HG03571 (cell line): ENCODE data around the gene OR51V1.
"Not testable (repeated sequence)": the region's sequence is repeated elsewhere in the genome, so short reads cannot be mapped to it uniquely, and the experiment has no call there.

Source experiments
- ATAC-seq: cut with Tn5 transposase; IDR thresholded peaks from one replicate; pipeline ENCODE4 v1.9.1; 2021; ENCODE audit not compliant: unreplicated experiment

Gene OR51V1

DNA sequence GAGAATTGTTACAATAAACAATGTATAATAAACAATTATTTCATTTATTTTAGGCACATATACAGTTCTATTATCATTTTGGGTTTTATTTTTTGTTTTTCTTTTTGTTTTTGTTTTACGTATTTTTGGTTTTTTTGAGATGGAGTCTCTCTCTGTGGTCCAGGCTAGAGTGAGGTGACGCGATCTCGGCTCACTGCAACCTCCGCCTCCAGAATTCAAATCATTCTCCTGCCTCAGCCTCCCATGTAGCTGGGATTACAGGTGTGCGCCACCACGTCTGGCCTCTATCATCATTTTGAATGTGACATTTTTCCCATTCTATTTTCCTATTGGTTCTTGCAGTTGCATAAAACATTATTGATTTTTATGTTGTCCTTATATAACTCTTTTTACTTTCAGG is 25.5 kb downstream of the OR51V1 start:
- no peak for ATAC-seq

DNA sequence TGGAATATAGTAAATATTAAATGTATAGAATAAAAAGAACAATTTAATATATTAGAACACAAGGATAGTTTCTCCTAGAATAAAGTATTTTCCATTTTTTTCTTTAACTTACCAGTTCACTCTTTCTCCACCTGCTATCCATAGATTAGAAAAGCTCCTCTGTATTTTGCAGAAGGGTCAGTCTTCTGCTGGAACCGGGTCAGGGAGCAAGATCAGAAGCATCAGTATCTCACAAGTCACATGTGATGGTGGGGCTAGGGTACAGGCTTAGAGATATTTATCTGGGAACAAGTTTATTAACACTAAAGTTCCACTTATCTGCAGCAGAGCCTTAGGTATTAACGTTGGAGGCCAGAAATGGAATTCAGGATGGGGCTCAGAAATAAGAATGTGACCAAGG is 28.6 kb downstream of the OR51V1 start:
- no peak for ATAC-seq

DNA sequence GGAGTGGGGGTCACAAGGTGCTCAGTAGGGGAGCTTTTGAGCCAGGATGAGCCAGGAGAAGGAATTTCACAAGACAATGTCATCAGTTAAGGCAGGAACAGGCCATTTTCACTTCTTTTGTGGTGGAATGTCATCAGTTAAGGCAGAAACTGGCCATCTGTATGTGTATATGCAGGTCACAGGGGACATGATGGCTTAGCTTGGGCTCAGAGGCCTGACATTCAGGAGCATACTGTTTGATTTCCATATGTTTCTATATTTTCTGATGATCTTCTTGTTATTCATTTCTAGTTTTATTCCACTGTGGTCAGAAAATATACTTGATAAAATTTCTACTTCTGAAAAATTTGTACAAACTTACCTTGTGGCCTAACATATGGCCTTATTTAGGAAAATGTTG is 34.6 kb downstream of the OR51V1 start:
- ATAC-seq, result not testable (repeated sequence)

DNA sequence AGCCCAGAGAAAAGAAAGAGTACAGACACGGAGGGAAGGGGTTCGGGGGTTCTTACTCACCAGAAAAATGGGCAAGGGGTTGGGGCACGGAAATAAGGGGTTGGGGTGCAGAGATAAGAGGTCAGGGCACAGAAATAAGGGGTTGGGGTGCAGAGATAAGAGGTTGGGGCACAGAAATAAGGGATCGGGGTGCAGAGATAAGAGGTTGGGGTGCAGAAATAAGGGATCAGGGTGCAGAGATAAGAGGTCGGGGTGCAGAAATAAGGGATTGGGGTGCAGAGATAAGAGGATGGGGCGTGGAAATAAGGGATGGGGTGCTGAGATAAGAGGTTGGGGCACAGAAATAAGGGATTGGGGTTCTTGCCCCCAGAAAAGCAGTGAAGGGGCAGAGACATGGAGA is 35.7 kb downstream of the OR51V1 start:
- ATAC-seq, result not testable (repeated sequence)

DNA sequence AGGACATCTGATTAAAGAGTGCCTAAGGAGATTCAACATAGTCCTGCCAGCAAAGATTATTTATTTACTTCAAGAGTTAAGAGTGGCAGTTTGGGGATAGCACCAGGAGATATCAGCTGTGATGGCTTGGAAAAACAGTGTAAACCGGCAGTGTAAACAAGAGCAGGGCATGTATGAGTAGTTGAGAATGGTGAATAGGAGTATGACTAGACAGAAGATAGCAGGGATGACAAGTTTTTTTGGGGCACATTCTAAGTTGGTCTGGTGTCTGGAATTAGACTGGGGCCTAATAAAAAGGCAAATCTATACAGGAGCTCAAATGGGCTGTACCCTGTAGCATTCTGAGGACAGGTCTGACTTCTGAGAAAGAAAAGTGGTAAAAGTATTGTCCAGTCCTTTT is 39.4 kb downstream of the OR51V1 start:
- not testable (repeated sequence) for ATAC-seq

DNA sequence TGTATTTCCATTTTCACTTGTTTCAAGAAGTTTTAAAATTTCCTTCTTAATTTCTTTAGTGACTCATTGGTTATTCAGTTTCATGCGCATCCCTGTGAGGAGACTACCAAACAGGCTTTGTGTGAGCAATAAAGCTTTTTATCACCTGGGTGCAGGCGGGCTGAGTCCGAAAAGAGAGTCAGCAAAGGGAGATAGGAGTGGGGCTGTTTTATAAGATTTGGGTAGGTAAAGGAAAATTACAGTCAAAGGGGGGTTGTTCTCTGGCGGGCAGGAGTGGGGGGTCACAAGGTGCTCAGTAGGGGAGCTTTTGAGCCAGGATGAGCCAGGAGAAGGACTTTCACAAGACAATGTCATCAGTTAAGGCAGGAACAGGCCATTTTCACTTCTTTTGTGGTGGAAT is 40.3 kb downstream of the OR51V1 start:
- ATAC-seq, result not testable (repeated sequence)

DNA sequence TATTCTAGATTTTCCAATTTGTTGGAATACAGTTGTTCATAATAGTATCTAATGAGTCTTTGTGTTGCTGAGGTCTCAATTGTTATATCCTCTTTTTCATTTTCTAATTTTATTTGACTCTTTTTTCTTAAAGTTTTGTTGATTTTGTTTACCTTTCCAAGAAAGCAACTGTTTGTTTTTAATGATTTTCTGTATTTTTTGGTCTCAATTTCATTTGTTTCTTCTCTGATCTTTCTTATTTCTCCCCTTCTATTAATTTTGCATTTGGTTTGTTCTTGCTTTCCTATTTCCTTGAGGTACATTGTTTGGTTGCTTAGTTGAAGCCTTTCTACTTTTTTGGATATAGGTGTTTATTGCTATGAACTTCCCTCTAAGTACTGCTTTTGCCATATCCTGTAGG is 40.7 kb downstream of the OR51V1 start:
- ATAC-seq, result no peak

DNA sequence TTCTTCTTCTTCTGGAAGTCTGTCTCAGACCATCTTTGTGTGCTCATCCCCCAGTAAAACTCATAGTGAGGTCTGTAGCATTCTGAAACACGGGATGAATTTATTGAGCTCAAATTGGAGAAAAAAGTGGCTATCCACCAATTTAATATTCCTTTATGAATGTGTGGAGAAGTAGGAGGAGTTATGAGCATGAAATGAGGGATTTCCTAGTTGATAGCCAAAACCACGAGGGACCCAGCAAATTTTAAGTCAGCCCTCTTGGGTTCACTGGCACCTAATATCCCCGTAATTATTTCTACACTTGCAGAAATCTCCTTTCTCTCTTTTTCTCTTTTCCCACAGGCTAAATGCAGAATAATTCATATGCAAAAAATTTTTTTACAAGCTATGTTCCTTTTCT is 45.8 kb downstream of the OR51V1 start, which contains the start of gene OR52A1:
TSS of gene OR52A1 (minus strand) at position 101 of the 400 bp plus-strand sequence. CDS start 2,388 bp downstream, outside the sequence.
- no peak for ATAC-seq

DNA sequence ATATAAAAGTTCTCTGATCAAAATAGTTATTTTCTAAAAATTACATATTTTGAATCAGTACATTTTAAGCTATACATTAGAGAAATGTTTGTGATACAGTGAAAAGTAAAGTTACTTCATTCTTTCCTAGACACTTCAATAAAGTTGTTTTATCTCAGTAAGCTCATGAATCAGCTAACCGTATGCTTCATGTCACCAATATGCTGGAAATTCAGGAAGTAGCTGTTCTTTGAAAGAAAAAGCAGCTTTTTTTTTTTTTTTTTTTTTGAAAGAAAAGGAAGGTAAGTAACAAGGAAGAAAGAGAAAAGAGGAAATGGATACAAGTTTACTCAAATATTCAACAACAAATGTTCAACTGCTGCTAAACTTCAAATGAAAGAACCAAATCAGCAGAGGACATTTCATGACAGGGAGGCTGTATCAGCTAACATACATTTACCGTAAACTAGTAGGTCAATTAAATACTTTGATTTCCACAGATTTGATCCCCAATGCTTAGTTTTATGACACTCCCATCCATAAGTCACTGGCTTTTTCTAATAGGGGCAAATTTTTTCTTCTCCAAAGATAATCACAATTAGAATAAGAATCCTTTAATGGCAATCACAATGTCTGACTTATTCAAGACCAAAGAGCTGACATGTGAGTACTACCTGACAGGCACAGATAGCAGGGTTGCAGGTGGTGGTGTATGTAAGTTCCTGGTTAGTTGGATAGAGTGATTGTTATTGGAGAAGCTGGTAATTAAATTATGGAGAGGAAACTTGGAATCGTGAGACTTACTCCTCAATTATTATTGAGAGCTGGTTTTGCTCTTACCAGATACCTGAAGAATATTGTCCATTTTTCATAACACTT is 46.7 kb downstream of the OR51V1 start:
- ATAC-seq, result no peak

DNA sequence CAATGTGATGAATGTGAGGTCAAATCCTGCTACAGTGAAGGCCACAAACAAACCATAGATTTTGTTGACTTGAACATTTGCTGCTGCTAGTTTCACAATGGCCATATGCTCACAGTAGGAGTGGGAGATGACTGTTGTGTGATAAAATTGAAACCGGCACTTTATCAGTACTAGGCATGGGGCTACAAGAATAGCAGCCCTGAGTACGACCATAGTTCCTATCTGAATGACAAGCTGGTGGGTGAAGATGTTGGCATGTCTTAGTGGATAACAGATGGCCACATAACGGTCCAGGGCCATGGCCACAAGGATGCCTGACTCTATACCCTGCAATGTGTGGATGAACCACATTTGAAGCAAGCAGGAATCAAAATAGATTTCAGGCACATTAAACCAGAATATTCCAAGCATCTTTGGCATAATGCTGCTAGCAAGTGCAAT is 48.7 kb downstream of the OR51V1 start:
- no peak for ATAC-seq
